NCI-H2107 (cell line): Measurements from ENCODE around the gene GPR171.

Source experiments
- DNase-seq: peaks from one replicate; lab custom pipeline; 2025; lab: John Stamatoyannopoulos, UW

GPR171 gene

DNA sequence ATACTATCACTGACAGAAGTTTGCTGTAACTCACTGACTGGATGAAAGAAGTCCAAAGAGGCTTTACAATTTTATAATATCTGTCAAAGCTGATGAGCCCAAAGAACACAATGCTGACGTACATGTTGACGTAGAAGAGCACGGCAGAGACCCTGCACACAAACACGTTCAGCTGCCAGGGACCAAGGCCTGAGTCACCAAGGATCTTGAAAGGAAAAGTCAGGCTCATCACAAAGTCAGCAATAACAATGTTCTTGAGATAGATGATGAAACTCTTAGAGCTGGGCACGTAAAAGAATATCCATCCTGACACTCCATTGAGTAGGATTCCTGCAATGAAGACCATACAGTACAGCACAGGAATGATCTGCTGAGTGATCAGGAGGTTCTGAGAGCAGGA lies 10.9 kb upstream of the GPR171 start:
- DNase-seq, result no peak

DNA sequence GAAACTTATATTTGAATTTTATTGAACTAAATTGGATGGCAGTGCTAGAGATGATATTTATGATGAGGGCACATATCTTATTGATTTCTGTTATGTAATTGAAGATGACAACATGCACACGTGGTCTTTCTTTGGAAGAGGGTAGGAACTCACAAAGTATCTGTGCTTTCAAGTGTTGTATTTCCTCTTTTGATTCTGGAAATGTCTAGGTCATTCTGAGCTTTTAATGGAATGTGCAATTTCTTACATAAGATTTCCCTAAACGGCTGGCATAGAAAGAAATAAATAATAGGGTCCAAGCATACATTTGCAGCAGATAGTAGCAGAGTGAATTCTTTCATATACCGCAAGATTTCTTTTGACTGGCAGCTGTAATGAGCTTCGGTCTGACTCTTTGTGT lies 10.1 kb upstream of the GPR171 start:
- DNase-seq, result no peak

DNA sequence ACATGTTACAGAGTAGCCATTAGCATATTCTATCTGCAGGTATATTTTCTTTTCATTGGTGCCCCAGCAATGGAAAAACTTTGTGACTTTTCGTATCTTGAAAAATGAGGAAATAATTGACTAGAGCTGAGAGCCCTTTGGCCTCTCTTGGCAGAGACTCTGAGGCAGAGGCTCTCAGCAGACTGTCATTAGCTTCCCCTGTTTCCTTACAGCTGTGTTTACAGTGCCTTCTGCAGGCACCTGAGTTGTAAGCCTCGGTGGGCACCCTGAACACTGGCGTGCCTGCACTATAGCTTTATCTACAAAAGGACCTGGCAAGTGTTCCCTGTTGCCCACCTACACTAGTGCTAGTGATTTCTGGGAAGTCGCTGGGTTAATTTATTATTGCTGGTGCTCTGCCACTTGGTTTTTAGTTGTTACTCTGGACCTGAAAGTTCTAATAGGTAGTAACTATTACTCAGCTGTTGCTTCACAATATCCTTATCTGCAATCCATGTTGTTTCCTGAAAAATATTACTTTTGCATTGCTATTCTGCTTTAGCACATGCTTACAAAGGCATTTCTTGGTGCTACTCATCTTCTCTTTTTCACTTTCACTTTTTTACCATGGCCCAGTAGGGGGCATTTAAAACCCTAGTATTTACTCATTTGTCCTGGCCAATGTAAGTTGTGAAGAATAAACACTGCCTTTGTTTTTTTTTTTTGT lies 7.8 kb upstream of the GPR171 start:
- no peak for DNase-seq

DNA sequence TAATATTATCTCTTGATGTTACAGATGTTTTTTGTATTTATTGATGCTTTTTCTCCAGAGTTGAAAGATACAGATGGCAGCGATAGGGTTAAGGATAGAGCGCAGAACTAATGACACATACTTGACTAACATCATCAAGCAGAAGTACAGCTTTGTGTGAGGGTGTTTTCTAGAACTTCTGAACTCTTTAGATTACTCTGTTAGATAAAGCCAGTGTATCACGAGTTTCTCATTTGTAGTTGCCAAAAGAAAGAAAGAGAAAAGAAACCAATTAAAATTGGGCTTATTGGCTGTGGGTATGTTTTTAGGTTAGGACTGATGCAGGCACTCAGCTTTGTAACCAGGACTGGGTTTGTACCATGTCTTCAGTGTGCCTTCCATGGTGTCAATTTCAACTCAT lies 6.6 kb upstream of the GPR171 start:
- DNase-seq, result no peak

DNA sequence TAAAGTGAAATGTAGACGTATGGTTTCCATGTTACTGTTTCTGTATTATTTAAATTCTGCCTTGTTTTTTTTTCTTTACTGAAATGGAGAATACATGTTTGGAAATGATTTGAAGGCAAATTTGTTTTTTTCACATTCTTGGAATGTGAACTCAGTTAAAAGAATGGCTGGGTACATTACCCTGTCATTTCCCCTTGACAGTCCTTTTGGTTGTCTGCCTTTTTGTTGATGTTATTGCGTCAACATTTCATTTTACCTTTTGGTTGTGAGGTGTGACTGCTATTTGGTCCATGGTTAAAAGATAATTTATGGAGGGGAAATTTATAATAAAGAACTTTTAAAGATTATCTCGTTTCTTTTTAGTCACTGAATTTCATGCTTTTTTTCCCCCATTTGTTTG lies 3.2 kb upstream of the GPR171 start:
- DNase-seq, result no peak

DNA sequence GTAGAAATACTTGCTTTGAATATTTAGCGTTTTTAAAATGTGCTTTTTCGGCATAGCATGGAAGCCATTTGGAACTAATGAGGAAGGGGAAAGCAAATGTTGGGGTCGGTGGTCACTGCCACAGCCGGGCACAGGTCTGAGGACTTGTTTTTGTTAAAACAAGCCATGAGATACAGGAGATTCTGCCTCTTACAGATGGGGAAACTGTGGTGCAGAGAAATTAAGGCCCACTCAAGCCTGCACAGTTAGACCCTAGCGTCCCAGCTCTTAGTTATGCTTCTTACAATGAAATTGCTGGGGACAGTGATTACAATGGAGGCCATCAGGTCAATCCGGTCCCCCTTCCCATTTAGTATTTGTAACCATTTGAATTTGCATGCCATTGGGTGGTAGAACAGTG lies 2.5 kb upstream of the GPR171 start:
- DNase-seq, result no peak

DNA sequence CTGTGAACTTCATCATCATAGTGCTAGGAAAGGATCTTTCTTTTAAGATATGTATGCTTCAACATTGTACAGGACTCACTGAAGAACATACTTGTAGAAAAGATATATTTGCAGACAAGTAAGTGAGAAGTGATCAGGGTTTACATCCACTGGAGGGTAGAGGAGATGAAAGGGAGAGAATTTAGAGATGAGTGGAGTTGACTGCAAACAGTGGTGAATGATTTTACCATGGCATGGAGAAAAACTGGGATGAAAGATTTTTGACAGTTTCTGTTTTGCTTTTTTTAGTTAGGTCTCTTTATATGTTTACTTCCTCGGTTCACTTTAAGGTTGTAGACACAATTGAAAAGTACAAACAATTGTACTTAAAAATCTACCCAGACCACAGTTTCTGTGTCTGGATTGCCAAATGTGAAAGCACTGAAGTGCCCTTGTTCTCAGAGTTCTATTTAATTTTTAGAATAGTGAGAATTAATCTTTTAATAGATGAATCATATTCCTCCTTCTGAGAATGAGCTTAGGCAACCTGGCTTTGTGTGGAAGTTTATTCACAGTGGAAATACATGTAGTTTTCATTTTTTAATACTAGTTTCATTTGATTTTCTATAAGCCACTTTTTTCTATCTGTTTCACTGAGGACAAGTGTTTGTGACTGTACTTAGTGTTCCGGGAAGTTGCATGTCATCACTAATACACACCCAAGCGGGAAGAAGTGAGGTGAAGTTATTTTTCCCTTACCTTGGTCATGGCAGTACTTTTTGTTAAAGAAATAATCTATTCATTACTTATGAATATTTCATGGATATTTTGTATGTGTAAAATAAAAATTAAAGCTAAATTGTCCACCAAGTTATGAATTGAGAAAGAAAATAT lies 1.8 kb upstream of the GPR171 start:
- DNase-seq, result no peak

DNA sequence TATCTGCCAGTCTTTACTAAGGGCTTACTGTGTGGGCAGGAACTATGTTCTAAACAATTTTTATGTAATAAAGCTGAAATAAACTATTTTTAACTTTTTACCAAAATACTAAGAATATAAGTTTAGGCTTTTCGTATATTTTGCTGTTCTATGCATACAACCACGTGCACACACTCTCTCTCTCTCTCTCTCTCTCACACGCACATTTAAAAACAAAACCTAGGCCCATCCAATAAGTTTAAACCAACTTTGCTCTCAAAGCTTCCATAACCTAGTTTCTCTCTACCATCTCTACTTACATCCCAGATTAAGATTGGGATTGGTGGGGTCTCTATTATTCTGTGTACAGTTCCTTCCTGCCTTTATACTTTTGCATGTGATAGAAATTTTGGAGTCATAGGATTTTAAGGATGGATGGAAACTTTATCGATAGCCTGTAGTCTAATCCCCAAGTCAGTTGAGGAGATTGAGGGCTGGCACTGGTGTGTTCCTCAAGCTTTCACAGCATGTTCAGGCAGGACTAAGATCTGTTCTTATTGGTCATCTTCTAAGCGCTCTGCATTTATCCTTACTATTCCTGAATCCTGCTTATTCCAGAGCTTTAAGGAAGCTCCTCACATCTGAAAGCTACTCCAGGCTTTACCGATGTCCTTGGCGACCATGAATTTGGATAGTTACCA lies 1.8 kb downstream of the GPR171 start:
- DNase-seq, result no peak

DNA sequence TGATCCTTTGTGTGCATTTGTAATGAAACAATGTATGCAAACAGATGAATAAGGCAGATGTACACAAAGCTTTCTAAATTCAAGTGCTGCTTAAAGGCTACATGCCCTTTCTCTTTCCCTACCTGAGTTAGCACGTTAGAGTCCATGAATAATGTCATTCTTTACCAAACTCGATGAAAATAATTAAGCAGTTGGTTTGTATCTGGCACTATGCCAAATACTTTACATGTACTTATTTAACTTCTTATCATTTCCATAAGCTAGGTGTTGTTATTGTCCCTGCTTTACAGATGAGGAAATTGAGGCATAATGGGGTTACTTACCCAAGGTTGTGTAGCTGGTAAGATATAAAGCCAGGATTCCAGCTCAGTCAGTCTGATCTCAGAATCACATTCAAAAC lies 2.4 kb downstream of the GPR171 start:
- DNase-seq, result no peak

DNA sequence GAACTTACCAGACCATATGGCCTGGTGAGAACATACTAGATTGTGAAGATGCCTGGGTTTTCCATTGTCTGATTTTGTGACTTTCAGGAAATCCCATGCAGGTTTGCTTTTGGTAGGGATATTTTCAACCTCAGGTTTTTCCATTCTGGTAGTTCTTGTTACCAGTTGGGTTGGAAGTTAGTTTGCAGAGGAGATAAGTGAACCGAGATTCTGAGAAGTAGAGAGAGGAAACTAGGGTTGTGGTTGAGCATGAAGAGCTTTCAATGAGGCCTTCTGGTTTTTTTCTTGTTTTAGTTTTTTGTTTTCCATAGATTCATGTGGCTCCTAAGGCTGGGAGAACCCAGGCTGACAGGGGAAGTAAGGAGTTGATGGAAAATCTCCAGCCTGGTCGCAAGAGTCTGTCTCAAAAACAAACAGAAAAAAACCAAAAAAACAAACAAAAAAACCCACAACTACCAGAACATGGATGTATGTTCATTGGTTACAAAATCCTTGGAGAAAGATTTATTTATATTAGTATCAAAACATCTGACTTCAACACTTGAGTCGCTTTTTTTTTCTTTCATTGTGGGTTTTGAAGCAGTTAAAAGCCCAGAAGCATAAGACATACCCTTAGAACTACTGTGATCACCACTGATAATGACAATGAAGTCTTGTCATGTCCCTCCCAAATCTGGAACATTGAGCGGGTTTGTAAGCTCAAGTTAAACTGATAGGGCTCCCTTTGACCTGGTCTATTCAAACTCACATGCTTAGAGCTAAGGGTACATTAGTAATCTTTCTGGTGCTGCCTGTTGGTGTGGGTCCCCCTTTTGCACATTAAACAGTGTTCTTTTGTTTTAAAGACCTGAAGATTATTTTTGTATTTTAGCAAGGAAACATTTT lies 3.2 kb downstream of the GPR171 start:
- DNase-seq, result no peak

DNA sequence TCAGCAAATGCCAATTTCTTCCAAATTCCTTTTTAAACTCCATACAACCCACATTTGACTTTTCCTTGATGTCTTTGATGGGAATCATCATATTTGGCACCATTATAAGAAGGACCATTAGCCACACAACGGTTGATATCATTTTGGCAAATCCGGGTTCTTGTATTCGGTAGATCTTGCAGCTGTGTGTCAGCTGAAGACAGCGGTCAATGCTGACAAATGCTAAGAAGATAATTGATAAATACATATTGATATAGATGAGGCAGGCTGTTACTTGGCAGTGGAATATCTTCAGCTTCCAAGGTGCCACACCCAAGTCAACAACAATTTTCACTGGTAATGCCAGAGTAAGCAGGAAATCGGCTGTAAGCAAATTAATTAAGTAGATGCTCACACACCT lies 4.2 kb downstream of the GPR171 start:
- no peak for DNase-seq

DNA sequence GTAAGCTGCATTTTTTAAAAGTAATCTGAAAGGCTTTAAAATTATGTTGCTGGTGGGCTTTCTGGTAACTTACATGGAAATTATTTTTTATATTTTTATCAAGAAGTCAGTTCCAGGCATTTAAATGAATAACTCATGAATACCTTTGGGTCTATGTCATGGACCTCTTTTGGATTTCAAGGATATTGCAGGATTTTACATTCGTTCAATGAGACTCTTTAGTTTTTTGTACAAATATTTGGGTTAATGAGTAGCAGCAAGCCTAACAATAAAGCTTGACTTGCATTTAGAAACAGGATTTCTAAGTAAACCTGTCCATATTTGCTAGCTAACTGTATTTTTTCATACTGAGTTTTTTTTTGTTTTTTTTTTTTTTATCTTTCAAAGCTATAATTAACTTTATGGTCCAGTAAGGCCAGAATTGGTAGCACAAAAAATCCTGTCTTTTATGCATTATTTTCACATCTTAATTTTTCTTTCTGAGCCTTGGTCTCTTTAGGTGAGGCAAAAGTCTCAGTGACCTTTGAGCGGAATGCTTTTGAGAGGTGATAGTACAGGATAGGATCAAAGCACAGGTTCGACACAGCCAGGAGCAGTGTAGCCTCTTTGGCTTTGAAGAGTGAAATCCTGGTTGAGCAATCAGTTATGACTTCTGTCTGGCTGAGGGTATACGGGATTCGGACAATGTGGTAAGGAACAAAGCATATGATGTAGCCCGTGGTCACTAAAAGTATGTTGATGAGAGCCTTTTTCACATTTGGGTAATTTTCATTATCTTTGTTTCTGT lies 4.8 kb downstream of the GPR171 start:
- no peak for DNase-seq

DNA sequence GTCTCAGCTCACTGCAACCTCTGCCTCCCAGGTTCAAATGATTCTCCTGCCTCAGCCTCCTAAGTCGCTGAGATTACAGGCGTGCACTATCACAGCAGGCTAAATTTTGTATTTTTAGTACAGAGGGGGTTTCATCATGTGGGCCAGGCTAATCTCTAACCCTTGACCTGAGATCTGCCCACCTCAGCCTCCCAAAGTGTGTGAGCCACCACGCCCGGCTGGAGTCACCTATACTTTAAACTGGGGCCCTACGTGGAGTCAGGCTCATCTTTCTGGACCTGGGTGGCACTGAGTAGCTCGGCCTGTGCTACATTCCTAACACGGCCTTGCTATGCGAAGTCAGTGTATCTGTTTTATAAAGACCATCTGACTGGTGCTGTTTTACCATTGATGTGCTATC lies 5.8 kb downstream of the GPR171 start:
- no peak for DNase-seq

DNA sequence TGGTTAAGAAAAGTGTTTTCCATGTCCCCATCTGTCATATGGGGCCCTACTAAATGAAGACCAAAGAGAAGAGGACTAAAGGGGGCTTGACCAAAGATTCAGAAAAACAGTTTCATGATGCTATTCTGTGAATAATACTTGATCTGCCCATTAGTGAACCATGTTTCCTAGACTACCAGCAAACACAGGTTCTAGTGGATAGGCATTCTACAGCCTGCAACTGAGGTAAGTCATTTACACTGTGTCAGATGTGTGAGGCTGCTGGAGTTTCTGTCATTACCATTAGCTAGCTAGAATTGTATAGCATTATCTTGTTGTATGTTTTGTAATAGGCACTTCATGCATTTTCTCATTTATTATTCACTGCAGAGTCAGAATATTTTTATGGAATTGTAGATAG lies 6.6 kb downstream of the GPR171 start:
- DNase-seq, result no peak

DNA sequence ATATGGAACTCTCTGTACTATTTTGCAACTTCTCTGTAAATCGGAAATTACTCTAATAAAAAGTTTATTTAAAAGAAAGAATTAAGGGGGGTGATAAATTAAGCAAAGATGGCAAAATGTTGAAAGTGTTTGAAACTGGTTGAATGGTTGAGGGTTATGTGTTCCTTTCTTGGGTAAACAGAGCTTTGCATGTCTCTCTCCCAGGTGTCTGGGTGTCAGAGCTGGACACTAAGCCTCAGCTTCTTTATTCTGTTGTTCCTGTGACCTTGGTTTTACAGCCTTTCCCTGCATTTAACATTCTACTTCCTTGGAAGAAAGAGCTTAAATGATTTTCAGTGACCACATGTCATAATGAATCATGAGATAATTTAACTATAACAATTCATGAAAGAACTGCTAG lies 7.2 kb downstream of the GPR171 start:
- DNase-seq, result no peak

DNA sequence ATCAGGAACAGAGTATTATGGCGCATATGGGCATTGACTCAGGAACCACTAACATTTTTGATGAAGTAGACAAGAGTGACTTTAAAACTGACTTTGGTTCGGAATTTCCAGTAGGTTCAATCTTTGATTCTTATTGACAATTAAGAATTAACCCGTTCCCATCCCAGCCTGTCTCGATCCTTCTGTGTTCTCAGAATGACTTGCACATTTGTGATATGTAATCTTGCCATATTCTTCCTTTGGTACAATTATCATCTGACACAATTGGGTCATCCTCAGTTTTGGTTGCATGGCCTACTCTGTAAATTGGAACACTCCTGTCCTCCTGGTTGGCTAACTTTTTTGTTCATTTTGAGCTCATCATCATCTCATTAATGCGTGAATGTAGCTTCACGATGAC lies 10.5 kb downstream of the GPR171 start:
- DNase-seq, result no peak

DNA sequence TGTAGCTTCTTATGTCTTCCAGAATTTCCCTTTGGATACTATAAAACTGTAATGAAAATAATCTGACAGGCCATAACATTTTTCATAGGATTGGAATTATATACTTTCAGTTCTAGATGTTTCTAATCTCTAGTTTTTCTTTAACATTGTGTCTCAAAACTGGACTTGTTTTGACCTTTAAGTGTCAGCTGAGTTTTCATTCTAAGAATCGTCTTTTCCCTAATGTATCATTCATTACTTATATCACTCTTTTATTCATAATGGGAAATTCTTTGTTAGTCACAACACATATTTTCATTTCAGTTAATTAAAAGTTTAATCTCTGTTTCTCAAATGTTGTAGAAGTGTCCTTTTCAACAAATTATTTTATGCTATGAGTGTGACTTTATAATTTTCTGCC lies 11.9 kb downstream of the GPR171 start:
- no peak for DNase-seq

DNA sequence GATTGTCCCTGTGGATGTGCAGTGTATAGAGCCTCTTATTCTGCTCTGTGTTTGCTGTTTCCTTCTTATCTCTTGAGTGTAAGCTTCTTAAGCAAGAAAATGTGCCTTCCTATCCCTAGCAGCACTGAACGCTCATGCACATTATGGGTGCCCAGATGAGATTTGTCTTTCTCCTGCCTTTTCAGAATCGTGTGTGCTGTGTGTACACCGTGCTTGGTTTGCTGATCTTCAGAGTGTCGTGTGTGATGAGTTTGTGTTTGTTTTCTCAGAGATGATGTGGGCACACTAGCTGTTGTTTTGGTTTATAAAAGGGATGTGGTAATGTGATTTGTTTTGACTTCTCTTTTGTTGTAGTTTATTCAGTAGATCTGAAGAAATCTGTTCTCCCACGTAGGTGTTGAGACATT lies 19.7 kb downstream of the GPR171 start:
- no peak for DNase-seq

DNA sequence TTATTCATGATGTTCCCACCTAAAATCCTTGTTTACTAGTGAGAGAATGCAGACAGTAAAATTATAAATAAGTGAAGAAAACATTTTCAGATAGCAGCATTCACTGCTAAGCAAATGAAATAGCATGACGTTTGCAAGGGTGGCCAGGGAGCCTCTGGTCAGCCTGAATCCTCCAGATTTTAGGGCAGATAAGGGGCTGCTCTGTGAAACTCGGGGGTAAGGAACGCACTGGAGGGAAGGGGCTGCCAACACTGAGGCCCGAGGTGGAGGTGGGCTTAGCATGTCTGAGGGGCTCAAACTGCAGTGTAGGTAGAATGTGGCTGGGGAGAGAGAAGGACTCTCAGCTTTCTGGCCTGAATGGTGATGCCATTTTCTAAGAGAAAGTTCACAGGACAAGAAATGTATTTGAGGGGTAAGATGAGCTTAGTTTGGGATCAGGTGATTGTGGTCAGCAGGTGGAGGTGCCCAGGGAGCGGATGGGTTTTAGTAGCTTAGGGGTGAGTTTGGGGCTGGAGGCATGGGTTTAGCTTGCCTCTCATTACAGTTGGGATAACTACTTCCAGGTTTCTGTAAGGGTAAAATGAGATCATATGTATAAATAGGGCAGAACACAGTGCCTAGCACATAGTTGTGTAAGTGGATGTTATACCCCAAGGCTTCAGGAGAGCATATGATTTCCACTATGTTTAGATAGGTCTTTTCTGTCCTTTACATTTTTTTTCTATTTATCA lies 20.5 kb downstream of the GPR171 start:
- no peak for DNase-seq

DNA sequence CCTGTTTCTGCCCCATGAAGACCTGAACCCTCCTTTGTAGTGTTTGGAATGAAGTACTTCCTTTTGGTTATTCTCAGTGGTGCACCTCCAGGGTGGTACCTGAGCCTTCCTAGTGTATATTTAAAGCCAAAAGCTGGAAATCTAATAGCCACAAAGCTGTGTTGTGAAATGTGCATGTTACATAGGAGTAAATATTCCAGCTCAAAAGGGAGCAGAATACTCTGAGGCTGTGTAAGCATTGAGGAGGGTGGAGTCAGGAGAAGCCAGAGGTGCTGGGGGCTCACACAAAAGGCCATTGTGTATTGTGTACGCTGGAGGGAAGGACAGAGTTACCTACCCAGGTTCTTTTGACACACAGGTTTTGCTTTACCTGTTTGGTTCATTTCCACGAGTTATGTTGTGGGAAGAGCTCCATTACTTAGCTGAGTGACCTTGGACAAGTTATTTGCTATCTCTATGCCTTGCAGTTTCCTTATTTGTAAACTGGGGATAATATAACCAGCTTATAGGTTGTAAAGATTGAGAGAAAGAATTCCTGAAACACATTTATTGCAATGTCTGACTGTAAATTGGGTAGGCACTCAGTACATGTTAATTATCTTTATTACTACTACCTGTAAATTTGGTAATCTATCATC lies 24.7 kb downstream of the GPR171 start:
- no peak for DNase-seq
